GM19372 (cell line): ENCODE measurements around the gene PODXL2.
"Not testable (repeated sequence)": the region's sequence is repeated elsewhere in the genome, so short reads cannot be mapped to it uniquely, and the experiment has no call there.

Experiments used
- ATAC-seq: cut with Tn5 transposase; IDR thresholded peaks from one replicate; pipeline ENCODE4 v1.9.1; 2021; ENCODE audit warnings: mild to moderate bottlenecking, low read depth, moderate library complexity; ENCODE audit not compliant: unreplicated experiment

Gene PODXL2

DNA sequence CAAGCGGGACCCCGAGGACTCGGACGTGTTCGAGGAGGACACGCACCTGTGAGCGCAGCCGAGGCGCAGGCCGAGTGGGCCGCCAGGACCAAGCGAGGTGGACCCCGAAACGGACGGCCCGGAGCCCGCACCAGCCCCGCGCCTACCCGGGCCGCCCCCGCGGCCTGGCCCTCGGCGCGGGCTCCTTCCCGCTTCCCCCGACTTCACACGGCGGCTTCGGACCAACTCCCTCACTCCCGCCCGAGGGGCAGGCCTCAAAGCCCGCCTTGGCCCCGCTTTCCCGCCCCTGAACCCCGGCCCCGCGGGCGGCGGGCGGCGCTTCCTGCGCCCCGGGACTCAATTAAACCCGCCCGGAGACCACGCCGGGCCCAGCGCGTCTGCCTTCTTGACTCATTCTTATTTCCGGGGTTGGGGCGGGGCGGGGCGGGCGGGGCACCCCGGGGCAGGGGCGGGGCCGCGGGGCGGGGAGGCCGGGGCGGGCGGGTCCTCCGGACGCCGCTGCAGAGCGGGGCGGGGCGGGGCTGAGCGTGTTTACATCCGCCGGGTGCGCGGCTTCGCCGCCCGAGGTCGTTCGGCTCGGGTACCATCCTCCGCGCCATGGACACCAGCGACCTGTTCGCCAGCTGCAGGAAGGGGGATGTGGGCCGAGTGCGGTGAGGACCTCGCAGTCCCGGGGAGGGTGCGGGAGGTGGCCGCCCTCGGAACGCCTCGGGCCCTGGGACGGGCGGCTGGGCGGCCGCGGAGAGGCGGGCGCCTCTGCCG, 43.6 kb downstream of the PODXL2 start, which contains the start of gene ABTB1:
Gene ABTB1 (plus strand): TSS at position 524 of the 762 bp plus-strand sequence. CDS start 74 bp downstream, at position 598.
- ATAC-seq: peak; percentile 67

DNA sequence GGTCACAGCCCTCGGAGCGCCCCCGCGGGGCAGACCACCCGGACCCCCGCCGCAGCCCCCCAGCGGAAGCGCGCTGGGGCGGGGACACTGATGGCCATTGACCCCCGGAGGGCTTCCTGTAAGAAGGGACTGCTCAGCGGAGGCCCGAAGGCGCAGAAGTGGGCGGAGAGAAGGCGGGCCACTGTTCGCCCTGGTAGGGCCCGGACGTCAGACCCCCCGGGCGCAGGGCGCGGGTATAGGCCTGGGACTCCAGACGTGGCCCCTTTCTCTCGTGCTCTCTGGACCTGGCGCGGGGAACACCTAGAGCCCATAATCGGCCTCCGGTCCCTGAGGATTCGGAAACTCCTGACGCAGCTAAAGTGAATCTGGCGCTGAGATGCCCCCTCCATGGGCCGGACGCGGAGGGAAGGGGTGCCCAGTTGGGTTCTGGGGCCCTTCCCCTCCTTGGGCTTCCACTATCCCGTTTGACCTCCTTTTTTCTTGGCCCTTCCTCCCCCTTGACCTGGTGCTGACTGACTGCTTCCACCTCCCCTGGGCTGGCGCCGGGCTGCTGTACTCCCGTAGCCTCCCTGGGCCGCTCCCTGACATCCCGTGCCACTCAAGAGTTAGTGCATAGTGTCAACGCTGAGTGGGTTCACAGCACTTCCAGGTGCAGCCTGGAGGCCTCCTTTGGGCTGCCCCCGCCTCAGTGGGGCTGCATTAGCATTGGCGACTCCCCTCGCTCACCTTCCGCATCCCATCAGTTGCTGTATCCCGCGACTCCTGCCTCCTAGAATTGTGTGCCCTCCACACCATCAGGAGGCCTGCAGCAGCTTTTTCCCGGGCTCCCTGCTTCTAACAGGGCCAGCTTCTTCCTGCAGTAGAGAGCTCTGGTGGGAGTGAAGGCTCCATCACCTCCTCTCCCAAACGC, 44.5 kb downstream of the PODXL2 start:
- peak; percentile 30 for ATAC-seq

DNA sequence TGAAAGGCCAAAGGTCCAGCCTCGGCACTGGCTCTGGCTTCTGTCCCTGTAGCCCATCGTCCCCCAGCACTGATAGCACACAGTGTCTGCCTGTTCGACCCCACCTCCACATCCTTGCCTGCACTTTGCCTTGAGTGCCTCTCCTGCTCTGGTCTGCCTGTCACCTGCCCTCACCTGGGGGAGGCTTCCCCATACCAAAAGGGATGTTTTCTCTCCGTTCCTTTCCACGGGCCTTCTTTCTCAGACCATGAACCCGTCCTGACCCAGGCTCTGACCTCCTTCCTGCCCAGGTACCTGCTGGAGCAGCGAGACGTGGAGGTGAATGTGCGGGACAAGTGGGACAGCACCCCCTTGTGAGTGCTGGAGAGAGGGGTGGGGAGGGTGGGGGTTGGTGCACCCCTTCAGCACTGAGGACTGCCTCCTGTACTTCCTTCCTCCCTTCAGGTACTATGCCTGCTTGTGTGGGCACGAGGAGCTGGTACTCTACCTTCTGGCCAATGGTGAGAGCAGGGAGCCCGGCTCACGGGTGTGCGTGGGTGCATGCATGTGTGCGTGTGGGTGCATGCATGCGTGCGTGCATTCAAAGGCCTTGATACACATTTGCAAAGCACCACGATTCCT, 45.2 kb downstream of the PODXL2 start:
- no peak for ATAC-seq

DNA sequence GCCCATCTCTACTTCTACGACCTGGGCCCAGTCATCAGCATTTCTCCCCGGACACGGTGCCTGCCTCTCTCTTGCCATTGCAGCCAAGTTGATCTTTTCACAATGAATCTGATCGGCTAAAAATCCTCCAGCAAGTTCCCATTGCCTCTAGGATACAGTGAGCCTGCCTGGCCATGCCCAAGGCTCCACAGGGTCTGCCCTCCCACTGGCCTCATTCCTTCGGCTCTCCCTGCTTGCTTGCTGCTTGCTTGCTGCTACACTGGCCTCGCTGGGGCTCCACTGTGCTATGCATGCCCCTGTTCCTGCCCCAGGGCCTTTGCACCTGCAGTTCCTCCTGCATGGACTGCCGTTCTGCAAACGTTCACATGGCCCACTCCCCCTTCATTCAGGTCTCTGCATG, 45.8 kb downstream of the PODXL2 start:
- no peak for ATAC-seq

DNA sequence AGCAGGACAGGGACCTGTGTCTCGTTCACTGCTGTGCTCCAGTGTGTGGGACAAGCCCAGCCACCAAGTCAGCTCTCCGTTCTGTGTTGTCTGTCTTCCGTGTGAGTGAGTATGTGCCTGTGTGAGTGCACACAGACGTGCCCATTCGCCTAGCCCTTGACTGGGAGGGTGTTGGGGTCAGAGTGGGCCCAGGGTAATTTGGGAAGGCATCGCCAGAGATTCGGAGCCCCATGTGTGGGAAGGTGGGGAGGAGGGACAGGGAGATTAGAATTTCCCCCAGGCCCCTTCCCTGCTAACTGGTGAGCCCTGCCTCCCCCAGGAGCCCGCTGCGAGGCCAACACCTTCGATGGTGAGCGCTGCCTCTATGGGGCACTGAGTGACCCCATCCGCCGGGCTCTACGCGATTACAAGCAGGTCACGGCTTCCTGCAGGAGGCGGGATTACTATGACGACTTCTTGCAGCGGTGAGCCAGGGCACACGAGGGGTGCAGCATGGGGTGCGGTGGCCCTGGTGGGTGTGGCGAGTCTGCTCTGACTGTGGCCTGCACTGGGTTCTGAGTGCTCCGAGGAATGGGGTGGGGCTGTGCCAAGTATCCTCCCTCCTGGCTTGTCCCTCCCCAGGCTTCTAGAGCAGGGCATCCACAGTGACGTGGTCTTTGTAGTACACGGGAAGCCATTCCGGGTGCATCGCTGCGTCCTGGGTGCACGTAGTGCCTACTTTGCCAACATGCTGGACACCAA, 46.8 kb downstream of the PODXL2 start:
- no peak for ATAC-seq

DNA sequence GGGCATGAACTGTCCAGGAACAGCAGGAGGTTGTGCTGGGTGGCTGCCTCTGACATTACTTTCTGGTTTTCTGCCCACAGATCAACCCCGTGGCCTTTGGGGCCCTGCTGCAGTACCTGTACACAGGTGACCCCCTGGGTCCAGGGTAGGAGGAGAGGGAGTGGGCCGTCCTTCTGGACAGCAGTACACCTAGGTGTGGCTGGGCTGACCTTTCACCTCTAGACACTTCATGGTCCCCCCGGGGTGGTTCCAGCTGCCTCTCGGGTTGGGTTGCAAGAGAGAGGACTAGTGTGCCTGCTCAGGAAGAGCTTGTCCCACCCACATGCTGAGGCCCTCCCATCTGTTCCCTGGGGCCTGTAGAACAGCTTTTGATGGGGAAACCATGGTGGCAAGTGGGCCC, 47.5 kb downstream of the PODXL2 start:
- no peak for ATAC-seq

DNA sequence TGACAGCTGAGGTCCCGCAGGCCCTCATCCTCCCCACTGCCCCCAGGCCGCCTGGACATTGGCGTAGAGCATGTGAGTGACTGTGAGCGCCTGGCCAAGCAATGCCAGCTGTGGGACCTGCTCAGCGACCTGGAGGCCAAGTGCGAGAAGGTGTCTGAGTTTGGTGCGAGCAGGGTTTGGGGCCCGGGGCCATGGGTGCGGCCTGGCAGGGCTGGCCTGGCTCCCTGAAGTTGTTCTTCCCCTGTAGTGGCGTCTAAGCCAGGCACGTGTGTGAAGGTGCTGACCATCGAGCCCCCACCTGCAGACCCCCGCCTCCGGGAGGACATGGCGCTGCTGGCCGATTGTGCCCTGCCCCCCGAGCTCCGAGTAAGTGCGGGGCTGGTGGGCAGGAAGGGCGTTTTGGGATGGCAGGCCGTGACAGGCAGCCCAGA, 48.0 kb downstream of the PODXL2 start:
- no peak for ATAC-seq

DNA sequence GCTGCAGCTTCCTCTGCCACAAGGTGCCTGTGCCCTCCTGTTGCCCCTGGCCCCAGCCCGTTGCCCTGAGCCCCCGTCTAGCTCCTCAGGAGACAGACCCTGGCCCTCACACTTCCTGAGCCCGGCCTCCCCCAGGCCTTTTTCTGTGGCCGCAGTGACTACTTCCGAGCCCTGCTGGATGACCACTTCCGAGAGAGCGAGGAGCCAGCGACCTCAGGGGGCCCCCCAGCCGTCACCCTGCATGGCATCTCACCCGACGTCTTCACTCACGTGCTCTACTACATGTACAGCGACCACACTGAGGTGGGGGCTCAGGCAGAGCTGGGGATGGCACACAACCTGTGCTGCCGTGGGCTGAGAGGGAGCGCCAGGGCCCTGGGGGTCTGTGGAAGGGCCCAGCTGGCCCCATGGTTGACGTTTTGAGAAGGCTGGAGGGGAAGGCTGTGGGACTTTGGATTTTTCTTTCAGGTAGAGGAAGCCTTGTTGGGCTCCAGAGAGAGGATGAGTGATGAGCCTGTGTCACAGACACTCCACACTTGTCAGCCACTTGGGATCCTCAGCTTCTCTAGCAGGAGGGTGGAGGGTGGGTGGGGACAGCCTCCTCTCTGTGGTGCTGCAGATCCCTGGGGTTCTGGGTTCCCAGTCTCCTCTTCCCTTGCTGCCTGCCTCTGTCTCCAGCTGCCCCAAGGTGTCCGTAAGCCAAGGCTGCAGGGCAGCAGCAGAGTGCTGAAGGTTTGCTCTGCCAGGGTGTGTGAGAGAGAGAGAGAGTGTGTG, 48.7 kb downstream of the PODXL2 start:
- no peak for ATAC-seq

DNA sequence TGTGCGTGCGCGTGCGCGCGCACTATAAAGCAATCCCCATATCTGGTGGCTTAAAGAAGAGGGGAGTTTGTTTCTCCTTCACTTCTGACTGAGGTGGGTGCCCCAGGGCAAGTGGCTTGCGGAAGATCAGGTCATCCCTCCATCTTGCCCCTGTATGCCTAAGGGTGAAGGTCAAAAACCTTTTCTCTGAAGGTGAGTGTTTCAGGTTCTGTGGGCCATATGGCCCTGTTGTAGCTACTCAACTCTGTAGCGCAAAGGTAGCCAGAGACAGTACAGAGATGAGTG, 49.3 kb downstream of the PODXL2 start:
- ATAC-seq: no peak

DNA sequence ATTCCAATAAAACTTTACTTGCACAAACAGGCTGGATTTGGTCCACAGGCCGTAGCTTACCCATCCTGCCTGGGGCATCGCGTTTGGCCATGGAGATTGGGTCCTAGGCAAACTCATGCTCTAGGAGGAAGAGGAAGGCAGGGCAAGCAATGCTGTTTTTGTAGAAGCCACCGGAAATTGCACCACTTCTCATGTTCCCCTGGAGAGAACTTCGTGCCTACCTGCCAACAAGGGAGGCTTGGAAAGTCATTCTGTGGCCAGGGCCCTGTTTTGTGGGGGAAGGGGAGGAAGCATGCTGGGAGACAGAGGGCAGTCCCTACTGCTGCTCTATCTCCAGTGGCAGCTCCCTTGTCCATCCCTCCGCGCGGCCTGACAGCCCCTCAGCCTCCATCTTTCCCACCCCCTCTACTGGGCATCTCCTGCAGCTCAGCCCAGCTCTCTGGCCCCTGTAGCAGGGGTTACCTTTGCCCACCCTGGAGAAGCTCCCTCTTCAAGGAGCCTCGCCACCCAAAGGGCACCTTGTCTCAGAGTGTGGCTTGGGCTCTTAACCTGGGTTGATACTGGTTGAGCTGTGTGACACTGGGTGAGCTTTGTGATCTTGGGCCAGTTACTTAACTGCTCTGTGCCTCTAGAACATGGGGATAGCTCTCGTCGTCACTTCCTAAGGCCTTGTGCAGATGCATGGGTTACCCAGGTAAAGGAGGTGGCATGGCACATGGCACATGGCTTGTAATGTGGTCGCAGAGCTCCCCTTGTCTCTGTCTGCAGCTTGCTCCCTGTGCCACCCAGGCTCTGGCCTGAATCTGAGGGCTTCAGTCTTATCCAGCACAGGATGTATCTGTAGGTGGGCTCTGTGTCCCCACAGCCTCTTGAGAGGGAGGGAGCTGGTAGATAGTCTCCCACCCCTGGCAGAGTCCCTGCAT, 49.9 kb downstream of the PODXL2 start:
- ATAC-seq: no peak

DNA sequence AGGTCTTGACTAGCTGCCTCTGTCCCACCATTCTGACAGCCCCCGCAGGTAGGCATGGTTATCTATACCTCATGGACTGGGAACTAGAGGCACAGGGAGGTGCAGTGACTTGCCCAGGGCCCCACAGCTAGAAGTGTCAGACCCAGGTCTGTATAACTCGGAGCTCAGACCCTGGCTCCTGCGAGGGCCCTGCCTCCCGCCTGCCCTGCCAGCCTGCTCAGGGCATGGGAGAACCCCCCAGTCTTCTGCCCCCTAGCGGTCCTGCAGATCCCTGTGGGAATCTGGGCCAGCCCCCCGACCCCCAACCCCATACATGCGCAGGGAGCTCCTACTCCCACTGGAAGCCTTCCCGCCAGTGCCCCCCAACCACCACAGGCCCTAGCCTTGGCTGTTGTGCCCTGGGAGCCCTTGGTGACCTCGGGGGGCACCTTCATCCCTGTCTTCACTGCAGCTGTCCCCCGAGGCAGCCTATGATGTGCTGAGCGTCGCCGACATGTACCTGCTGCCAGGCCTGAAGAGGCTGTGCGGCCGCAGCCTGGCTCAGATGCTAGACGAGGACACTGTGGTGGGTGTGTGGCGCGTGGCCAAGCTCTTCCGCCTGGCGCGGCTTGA, 50.7 kb downstream of the PODXL2 start:
- ATAC-seq: no peak

DNA sequence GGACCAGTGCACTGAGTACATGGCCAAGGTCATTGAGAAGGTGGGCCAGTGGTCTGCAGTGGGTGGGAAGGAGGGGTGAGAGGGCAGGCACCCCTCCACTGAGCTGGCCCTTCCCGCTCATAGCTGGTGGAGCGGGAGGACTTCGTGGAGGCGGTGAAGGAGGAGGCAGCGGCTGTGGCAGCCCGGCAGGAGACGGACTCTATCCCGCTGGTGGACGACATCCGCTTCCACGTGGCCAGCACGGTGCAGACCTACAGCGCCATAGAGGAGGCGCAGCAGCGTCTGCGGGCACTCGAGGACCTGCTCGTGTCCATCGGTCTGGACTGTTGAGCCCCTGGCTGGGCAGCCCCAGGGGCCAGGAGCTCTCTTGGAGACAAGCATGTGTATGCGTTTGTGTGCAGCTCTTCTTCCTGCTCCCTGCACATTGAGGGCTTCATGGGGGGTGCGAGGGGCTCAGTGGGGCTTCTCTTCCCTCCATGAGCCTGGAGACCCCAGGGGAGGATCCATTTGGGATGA, 51.2 kb downstream of the PODXL2 start:
- ATAC-seq: no peak

DNA sequence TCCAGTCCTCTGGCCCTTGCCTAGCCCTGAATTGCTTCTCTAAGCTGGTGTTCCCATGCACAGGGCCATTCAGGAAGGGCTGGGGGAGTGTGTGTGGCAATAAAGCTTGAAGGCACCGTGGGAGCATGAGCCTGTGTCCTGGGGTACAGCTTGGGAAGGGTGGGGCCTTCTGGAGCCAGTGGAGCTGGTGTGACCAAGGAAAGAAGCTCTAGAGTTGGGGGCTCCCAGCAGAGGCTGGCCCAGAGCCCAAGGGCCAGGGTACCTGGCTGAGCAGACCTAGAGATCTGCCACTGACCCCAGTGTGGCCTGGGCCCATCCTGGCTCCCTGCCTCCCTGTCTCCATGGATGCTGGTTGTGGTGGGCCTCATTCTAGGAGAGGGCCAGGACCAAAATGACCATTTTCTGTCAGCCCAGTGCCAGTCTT, 51.8 kb downstream of the PODXL2 start:
- ATAC-seq: no peak

DNA sequence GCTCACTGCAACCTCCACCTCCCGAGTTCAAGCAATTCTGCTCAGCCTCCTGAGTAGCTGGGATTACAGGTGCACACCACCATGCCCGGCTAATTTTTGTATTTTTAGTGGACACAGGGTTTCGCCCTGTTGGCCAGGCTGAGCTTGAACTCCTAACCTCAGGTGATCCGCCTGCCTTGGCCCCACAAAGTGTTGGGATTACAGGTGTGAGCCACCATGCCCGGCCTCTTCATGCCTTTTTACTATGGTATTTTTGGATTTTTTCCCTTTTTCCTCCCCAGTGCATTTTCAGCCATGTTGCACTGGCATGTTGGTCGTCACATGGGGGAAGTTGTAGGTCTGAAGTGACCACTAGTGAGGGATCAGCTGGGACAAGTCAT, 53.2 kb downstream of the PODXL2 start:
- not testable (repeated sequence) for ATAC-seq

DNA sequence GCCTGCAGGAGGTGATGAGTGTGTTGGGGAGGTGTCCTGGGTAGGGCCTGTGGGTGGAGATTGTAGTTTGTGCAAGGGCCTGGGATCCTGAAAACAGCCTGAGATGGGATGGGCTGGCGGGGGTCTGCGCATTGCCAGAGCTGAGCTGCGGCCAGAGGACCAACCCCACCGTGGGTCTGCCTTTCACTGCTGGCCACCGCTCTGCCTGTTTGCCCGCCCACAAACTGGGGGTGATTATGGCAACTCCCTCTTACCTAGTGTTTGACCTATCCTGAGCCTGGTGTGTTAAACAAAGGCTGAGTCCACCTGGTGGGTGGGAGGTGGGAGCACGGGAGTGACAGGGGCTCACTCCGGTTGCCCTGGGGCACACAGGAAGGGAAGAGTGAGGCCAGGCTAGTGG, 53.6 kb downstream of the PODXL2 start:
- no peak for ATAC-seq

DNA sequence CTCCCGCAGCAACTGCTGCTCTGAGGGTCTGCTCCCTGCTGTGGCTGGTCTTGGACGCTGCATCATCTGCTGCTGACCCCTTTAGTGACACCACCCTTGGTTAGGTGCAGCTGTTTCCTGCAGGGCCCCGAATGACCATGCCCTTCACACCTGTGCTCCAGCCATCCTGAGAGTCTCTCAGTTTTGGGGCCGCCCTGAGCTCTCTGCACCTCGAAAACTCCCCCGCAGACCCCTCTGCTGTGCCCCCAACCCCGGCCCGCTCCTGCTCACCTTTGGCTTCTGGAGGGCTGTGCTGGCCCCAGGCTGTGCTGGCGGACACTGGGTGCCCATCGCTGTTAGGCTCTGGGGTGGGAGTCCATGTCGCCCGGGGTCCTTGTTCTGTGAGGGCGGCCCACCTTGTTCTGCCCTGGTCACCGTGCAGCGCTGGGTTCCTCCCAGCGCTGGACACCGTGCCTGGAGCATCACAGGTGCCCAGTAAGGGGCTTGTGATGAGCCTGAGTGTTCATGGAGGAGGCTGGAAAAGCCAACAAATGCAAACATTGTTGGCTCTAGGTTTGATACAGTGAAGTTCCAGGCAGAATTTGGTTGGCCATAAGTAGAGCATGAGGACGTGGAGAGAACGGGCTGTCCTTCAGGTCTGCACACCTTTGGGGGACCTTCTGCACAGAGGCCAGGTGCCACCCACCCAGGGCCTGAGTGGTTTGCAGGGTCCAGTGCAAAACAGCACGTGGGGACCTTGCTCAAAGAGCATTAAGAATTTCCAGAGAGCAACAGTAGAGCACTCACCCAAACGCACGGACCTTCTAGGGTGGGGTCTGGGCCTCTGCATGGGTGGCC, 56.1 kb downstream of the PODXL2 start:
- ATAC-seq: no peak
